GM12801 (cell line): ENCODE data around the gene LRRC61.

Experiments used
- CTCF ChIP-seq: IDR thresholded peaks from one replicate; pipeline ENCODE4 v1.5.1; 2011; ENCODE audit warnings: control low read depth; ENCODE audit not compliant: insufficient read length; ENCODE audit errors: extremely low read depth

Gene LRRC61

GRCh38 chr7:150322833-150323681, at the start of gene LRRC61, which contains the start of gene ACTR3C:
Gene LRRC61, plus strand, starts transcription at chr7:150323355. Its CDS starts 13,507 bp downstream, at chr7:150336862.
Gene ACTR3C, minus strand, starts transcription at chr7:150323545. Its CDS starts 28,249 bp downstream, at chr7:150295296.
- TF ChIP-seq CTCF = no peak

- TF ChIP-seq CTCF = no peak
These were observed 16.0 kb upstream of the LRRC61 start for GRCh38 chr7:150307129-150307528.

GRCh38 chr7:150307904-150308303, 15.3 kb upstream of the LRRC61 start:
- no peak for TF ChIP-seq CTCF

GRCh38 chr7:150308575-150308974, 14.6 kb upstream of the LRRC61 start:
- TF ChIP-seq CTCF = no peak

- no peak for TF ChIP-seq CTCF
These were observed 12.0 kb upstream of the LRRC61 start for GRCh38 chr7:150311146-150311545.

- TF ChIP-seq CTCF = no peak
These were observed 11.4 kb upstream of the LRRC61 start for GRCh38 chr7:150311711-150312110.

- no peak for TF ChIP-seq CTCF
These were observed 9.8 kb upstream of the LRRC61 start for GRCh38 chr7:150313367-150313809.
